Lung (tissue), 12 donors: ENCODE measurements around the gene ARHGAP22. TPM values are rescaled to one million over a fixed set of nuclear protein-coding genes. Genes with fewer than 3 reads are reported as not detected.

Experiments used
- ATAC-seq: fragments of 200-7000 bp; cut with Tn5 transposase; one replicate; pipeline ENCODE4 v1.9.1; 2020; ENCODE audit warnings: moderate number of reproducible peaks; ENCODE audit not compliant: insufficient read depth, low FRiP score
- DNase-seq, 3 donors: peaks; one replicate each; pipeline ENCODE4 v3.0.0-alpha.2; 2013 to 2017
- H3K27ac ChIP-seq, 2 donors: one replicate each; pipeline ENCODE4 v1.5.1; 2013; ENCODE audit warnings: mild to moderate bottlenecking in 2 of 2, moderate library complexity in 2 of 2, control low read depth in 1 of 2, inconsistent platforms in 1 of 2, low read depth in 1 of 2, low read length in 1 of 2
- H3K27me3 ChIP-seq, 3 donors: one replicate each; pipeline ENCODE4 v1.5.1; 2013; ENCODE audit warnings: low read length in 2 of 3; ENCODE audit not compliant: control insufficient read depth in 3 of 3, insufficient read depth in 3 of 3
- H3K36me3 ChIP-seq, 4 donors: one replicate each; pipeline ENCODE4 v1.5.1; 2013; ENCODE audit warnings: low read length in 4 of 4, mild to moderate bottlenecking in 1 of 4, moderate library complexity in 1 of 4; ENCODE audit not compliant: control insufficient read depth in 4 of 4, insufficient read depth in 4 of 4
- H3K4me1 ChIP-seq, 5 donors: one replicate each; pipeline ENCODE4 v1.5.1; 2013; ENCODE audit warnings: low read length in 5 of 5, mild to moderate bottlenecking in 2 of 5, moderate library complexity in 1 of 5; ENCODE audit not compliant: control insufficient read depth in 5 of 5, insufficient read depth in 5 of 5
- H3K4me3 ChIP-seq: one replicate; pipeline ENCODE4 v1.5.1; 2013; ENCODE audit warnings: mild to moderate bottlenecking, control low read depth, moderate library complexity
- H3K9ac ChIP-seq, 2 donors: one replicate each; pipeline ENCODE4 v1.5.1; 2013; ENCODE audit warnings: low read length in 2 of 2, control low read depth in 1 of 2; ENCODE audit not compliant: insufficient read depth in 1 of 2
- H3K9me3 ChIP-seq, 4 donors: one replicate each; pipeline ENCODE4 v1.5.1; 2013; ENCODE audit warnings: low read length in 3 of 4, mild to moderate bottlenecking in 1 of 4, moderate library complexity in 1 of 4; ENCODE audit not compliant: control insufficient read depth in 4 of 4, insufficient read depth in 3 of 4
- WGBS, 2 donors: extraction: QIAGEN DNeasy Blood & Tissue Kit; methylation state at CpG; one replicate each; pipeline ENCODE4 v1.1.7; 2013; 5-methylcytosine and 5-hydroxymethylcytosine counted together
- polyA plus RNA-seq, 2 donors: library from polyadenylated mRNA; stranded (reverse); fragments of 200-250 nt; gene quantifications; one replicate each; pipeline ENCODE4 v1.2.1, GENCODE V29; 2013
- total RNA-seq, 2 donors: library from RNA; depleted of rRNA in 1 of 2; stranded (reverse); fragments of >200 nt in 1 of 2; gene quantifications; one replicate each; pipeline ENCODE4 v1.2.1, GENCODE V29; 2014 to 2021
- TF ChIP-seq, protein P1 (sequence below): IDR thresholded peaks from 2 replicates; pipeline ENCODE4 v1.5.1; 2012; ENCODE audit warnings: mild to moderate bottlenecking; ENCODE audit errors: control extremely low read depth, extremely low read depth
- donor health status: control.
- donor health status: control.
- donor health status: Bipolar disorder and iron deficiency.
- donor health status: healthy.
- donor health status: DM: yes; HTN: yes; CAD: no.

The ARHGAP22 gene
- total and polyA plus RNA-seq, 4 donors = 3.2 to 6.9 (median 4.1) TPM

DNA sequence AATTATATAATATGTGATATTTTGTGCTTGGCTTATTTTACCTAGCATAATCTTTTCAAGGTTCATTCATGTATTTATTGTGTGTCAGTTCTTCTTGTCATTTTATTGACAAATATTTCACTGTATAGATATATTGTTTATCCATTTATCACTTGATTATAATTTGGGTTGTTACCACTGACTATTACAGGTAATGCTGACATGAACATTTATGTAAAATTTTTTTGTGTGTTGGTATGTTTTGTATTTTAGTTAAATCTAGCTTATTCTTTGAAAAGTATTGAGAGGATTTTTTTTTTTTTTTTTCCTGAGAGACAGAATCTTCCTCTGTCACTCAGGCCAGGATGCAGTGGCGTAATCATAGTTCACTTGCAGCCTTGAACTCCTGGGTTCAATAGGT, 190.7 kb downstream of the ARHGAP22 start:
- Histone ChIP-seq H3K9me3 (peaks cover 0 to 8% (median under 1%) of the 10 kb centered on the region in 4 donors), H3K27ac (no peak overlapping the region), H3K4me1 (peaks cover 0 to 3% (median 0%) of the 10 kb centered on the region in 5 donors), H3K27me3 (no peaks in the 10 kb centered on the region), H3K9ac (no peak overlapping the region), H3K36me3 (peaks cover 5 to 32% (median 19%) of the 10 kb centered on the region in 4 donors), H3K4me3 (no peak overlapping the region)
- no peak for DNase-seq
- WGBS, 2 donors = 97 to 100% methylated on average over 1 of the region's 1 CpG
- no peak for ATAC-seq
- TF ChIP-seq, protein P1, sequence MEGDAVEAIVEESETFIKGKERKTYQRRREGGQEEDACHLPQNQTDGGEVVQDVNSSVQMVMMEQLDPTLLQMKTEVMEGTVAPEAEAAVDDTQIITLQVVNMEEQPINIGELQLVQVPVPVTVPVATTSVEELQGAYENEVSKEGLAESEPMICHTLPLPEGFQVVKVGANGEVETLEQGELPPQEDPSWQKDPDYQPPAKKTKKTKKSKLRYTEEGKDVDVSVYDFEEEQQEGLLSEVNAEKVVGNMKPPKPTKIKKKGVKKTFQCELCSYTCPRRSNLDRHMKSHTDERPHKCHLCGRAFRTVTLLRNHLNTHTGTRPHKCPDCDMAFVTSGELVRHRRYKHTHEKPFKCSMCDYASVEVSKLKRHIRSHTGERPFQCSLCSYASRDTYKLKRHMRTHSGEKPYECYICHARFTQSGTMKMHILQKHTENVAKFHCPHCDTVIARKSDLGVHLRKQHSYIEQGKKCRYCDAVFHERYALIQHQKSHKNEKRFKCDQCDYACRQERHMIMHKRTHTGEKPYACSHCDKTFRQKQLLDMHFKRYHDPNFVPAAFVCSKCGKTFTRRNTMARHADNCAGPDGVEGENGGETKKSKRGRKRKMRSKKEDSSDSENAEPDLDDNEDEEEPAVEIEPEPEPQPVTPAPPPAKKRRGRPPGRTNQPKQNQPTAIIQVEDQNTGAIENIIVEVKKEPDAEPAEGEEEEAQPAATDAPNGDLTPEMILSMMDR = no peak

DNA sequence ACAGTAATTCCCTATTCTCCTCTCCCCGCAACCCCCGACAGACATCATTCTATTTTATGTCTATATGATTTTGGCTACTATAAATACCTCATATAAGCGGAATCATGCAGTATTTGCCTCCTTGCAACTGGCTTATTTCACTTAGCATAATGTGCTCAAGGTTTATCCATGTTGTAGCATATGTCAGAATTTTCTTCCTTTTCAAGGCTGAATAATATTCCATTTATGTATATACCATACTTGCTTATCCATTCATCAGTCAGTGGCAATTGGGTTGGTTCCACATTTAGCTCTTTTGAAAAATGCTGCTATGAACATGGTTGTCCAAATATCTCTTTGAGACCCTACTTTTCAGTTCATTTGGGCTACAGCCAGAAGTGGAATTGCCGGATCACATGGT, 191.9 kb downstream of the ARHGAP22 start:
- TF ChIP-seq, protein P1 = no peak
- H3K27ac ChIP-seq = no peak overlapping the region
- H3K9me3 ChIP-seq = peaks cover 0 to 8% (median under 1%) of the 10 kb centered on the region in 4 donors
- peaks cover 0 to 3% (median 0%) of the 10 kb centered on the region in 5 donors for H3K4me1 ChIP-seq
- DNase-seq (peak in 1 of 3 donors; percentile 35), ATAC-seq (no peak)
- no peaks in the 10 kb centered on the region for H3K27me3 ChIP-seq
- H3K4me3 ChIP-seq = no peak overlapping the region
- H3K9ac ChIP-seq = no peak overlapping the region
- peaks cover 4 to 32% (median 21%) of the 10 kb centered on the region in 4 donors for H3K36me3 ChIP-seq
- 97% methylated on average over 4 of the region's 4 CpGs for WGBS, 2 donors

DNA sequence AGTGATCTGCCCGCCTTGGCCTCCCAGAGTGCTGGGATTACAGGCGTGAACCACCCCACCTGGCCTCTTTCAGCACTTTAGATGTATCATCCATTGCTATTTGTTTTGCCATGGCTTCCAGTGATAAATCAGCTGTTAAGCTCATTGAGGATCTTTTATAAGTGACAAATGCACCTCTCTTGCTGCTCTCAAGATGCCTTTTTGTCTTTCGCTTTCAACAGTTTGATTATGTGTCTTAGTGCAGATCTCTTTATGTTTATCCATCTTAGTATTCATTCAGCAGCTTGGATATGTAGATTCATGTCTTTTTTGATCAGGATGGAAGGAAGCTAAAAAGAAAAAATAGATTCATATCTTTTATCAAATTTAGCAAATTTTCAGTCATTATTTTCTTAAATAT, 192.8 kb downstream of the ARHGAP22 start:
- no peak overlapping the region for H3K9ac ChIP-seq
- H3K36me3 ChIP-seq = peaks cover 3 to 32% (median 19%) of the 10 kb centered on the region in 4 donors
- peaks cover 0 to 5% (median 3%) of the 10 kb centered on the region in 5 donors for H3K4me1 ChIP-seq
- no peak overlapping the region for H3K4me3 ChIP-seq
- peaks cover 0 to 8% (median under 1%) of the 10 kb centered on the region in 4 donors for H3K9me3 ChIP-seq
- H3K27ac ChIP-seq = no peak overlapping the region
- TF ChIP-seq, protein P1 = no peak
- no peaks in the 10 kb centered on the region for H3K27me3 ChIP-seq
- ATAC-seq (no peak), DNase-seq (no peak)
- WGBS, 2 donors = 96 to 97% methylated on average over 3 of the region's 3 CpGs

DNA sequence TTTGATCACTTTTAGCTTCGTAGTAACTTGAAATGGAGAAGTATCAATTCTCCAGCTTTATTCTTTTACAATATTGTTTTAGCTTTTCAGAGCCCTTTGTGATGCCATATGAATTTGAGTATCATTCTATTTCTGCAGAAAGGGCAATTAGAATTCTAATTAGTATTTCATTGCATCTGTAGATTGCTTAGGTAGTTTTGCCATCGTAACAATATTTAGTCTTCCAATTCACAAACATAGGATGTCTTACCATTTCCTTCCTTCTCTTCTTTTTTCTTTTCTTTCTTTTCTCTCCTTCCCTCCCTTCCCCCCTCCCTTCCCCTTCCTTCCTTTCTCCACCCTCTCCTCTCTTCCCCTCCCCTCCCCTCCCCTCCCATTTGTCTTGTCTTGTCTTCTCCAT, 193.4 kb downstream of the ARHGAP22 start:
- Histone ChIP-seq H3K4me3 (no peak overlapping the region), H3K27ac (no peak overlapping the region), H3K9me3 (peaks cover 0 to 8% (median under 1%) of the 10 kb centered on the region in 4 donors), H3K4me1 (peaks cover 0 to 9% (median 3%) of the 10 kb centered on the region in 5 donors), H3K9ac (no peak overlapping the region), H3K36me3 (peaks cover 3 to 32% (median 19%) of the 10 kb centered on the region in 4 donors), H3K27me3 (no peaks in the 10 kb centered on the region)
- WGBS, 2 donors = 96 to 97% methylated on average over 2 of the region's 2 CpGs
- TF ChIP-seq, protein P1 = no peak
- DNase-seq = no peak
- no peak for ATAC-seq
